Fibroblast of skin of left biceps (primary cell): ENCODE data around the gene DUSP19.

Experiments used
- DNase-seq, 2 experiments: peaks; one replicate each; pipeline ENCODE4 v3.0.0-alpha.2; 2013; ENCODE audit warnings: low read depth in 2 of 2

Gene DUSP19

DNA sequence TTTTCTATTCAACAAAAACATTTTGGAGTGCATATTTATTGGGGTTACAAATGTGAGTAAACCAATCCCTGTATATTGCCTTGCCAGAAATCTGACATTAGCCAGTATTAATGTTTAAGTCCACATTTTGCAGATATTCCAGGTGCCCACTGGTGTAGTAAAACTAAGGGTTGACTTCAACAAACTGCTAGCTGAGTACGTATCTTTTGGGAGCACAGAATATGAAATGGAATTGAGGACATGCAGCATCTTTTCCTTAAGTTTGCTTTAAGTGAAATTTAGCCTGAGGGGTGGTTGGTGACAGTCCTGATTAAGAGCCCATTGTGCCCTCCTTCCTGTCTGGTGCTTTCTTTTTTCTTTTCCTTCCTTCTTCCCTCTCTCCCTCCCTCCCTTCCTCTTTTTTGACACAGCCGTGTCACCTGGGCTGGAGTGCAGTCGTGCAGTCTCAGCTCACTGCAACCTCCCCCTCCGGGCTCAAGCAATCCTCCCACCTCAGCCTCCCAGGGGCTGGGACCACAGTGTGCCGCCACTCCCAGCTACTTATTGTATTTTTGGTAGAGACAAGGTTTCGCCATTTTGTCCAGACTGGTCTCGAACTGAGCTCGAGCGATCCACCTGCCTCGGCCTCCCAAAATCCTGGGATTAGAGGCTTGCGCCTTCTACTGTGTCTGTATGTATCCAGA lies 47.3 kb downstream of the DUSP19 start:
- DNase-seq = no peak

GRCh38 chr2:183126635-183127034 lies 48.1 kb downstream of the DUSP19 start:
- no peak for DNase-seq

- no peak for DNase-seq
These were observed 55.5 kb downstream of the DUSP19 start for GRCh38 chr2:183134016-183134415.

DNA sequence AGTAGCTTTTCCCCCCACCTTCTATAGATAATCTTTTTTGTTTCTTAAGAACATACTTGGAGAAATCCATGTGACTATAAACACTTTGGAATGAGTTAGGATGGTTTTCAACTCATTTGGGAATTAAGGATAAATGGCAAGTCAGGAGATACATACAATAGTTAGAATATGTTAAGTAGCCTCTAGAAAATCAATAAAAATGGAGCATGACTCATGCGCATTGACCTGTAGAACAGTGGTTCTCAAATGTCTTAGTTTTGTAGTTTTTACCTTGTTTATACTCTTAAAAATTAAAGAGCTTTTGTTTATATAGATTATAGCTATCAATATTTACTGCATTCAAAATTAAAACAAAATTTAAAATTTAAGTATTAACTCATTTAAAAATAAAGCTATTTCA lies 70.4 kb downstream of the DUSP19 start:
- DNase-seq = no peak

DNA sequence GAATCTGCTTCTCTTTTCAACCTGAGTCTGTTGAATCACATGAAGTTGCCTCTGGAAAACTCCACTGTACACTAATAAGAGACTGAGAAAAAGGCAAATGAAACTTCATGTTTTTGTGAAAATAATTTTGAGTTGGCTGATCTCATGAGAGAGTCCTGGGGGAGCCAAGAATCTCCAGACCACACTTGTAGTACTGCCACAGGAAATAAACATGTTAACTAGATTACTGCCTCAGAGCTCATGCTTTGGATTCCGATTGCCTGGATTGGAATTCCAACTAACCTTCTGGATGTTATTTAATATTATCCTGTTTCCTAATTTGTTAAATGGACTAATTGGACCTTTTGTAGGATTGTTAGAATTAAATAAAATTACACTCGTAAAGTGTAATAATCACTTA lies 70.9 kb downstream of the DUSP19 start:
- peak; percentile 33 to 44 for DNase-seq
